ENCODE measurements around the gene MYCBP2.

GRCh38 chr13:77033717-77034302, 293.1 kb downstream of the MYCBP2 start:
- TF ChIP-seq, protein P1, sequence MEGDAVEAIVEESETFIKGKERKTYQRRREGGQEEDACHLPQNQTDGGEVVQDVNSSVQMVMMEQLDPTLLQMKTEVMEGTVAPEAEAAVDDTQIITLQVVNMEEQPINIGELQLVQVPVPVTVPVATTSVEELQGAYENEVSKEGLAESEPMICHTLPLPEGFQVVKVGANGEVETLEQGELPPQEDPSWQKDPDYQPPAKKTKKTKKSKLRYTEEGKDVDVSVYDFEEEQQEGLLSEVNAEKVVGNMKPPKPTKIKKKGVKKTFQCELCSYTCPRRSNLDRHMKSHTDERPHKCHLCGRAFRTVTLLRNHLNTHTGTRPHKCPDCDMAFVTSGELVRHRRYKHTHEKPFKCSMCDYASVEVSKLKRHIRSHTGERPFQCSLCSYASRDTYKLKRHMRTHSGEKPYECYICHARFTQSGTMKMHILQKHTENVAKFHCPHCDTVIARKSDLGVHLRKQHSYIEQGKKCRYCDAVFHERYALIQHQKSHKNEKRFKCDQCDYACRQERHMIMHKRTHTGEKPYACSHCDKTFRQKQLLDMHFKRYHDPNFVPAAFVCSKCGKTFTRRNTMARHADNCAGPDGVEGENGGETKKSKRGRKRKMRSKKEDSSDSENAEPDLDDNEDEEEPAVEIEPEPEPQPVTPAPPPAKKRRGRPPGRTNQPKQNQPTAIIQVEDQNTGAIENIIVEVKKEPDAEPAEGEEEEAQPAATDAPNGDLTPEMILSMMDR (IDR thresholded peaks at IDR 0.05) = no peak
- no peak for TF ChIP-seq POLR2A (IDR thresholded peaks at IDR 0.05)
